ENCODE data around the gene HELZ. TPM values are rescaled to one million over a fixed set of nuclear protein-coding genes. Genes with fewer than 3 reads are reported as not detected.

HELZ gene
- total RNA-seq, 1 experiment from 2014 or later: 16.3 TPM

DNA sequence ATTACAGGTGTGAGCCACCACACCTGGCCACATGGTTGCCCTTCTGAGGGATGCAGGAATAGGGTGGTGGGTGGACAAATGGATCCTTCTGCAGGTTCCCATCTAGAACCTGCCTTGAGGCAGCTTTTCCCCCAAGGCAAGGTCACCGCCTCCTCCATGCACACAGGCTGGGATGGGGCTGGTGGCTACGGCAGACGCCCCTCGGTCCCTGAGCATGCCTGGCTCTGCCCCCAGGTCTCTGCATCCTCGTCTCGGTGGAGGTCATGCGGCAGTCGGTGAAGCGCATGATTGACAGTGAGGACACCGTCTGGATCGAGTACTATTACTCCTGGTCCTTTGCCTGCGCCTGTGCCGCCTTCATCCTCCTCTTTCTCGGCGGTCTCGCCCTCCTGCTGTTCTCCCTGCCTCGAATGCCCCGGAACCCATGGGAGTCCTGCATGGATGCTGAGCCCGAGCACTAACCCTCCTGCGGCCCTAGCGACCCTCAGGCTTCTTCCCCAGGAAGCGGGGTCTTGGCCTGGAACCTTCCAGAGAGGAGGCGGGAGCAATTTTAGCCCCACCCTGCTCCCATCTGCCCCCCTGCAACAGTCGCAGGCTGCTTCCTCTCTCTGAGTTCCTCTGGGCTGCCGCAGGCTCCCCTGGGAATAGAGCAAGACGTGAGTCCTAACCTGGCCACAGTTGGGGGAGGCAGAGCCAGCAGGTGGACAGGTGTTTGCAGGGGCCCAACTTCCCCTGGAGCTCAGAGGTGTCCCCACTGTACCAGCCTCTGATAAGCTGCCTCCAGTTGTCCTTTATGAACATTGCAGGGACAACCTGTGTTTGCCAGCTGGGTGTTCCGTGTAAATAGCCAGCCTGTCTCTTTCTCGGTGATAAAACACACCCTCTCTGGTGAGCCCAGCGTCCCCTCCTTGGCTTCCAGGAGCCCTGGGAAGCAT, 188.9 kb downstream of the HELZ start:
- DNase-seq (ENCODE audit: extremely low read depth, low read depth): no peak

DNA sequence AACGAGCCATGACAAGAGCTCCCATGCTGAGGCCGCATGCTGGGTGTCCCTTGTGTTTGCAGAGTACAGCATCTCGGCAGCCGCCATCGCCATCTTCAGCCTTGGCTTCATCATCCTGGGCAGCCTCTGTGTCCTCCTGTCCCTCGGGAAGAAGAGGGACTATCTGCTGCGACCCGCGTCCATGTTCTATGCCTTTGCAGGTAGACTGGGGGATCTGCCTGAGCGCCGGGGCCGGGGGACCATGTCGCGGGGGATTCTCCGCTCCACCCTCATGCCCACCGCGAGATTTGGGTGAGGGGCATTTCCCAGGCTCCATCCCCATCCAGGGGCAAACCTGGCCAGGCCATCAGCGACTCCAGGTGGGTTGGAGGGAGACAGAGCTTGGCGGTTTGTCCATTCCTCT, 190.0 kb downstream of the HELZ start:
- no peak for DNase-seq (ENCODE audit: extremely low read depth, low read depth)

GRCh38 chr17:67054608-67055007, 190.4 kb downstream of the HELZ start:
- DNase-seq (ENCODE audit: extremely low read depth, low read depth): no peak

DNA sequence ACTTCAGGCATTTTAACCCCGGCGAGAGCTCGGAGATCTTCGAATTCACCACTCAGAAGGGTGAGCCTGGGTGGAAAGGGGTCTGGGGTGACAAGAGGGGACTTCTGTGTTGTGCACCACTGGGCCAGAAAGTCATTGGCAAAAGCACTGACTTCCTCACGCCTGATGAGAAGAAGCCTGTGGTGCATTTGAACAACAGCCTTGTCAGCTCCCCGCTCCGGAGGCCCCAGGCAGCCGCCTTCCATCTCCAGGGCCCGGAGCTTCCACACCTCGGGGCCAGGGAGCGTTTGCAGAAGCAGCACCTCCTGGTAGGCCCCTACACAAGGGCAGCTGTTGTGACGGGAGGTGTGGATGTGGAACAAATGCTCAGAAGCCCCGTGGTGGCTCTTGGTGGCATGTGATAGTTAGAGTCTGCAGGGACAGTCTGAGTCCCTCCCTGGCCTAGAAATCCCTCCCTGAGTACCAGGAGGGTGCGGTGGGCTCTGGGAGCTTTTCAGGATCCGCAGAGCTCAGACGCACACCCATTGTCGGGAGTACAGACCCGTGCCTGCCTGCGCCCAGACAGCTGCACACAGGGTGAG, 190.9 kb downstream of the HELZ start:
- no peak for DNase-seq (ENCODE audit: extremely low read depth, low read depth)

DNA sequence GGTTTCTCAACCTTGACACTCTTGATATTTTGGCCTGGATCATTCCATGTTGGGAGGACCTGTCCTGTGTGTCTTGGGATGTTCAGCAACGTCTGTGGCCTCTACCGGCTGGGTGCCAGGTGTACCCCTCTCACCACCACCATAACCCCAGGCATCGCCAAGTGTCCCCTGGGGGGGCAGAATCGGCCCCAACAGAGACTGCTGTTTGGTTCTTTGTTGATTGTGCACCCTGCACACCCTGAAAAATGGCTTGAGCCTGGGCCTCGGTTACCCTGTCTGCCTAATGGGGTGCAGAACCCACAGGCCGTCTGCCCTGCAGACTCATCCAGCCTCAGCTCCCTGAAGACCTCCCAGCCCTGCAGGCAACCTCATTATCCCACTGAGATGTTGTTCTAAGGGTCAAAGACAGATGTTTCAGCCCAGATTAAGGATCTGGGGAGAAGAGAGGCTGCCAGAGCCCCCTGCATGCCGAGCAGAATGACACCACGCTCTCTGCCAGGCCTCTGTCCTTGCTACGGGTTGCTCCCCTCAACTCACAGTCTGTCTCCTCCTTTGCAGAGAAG, 191.5 kb downstream of the HELZ start:
- DNase-seq (ENCODE audit: extremely low read depth, low read depth): no peak

DNA sequence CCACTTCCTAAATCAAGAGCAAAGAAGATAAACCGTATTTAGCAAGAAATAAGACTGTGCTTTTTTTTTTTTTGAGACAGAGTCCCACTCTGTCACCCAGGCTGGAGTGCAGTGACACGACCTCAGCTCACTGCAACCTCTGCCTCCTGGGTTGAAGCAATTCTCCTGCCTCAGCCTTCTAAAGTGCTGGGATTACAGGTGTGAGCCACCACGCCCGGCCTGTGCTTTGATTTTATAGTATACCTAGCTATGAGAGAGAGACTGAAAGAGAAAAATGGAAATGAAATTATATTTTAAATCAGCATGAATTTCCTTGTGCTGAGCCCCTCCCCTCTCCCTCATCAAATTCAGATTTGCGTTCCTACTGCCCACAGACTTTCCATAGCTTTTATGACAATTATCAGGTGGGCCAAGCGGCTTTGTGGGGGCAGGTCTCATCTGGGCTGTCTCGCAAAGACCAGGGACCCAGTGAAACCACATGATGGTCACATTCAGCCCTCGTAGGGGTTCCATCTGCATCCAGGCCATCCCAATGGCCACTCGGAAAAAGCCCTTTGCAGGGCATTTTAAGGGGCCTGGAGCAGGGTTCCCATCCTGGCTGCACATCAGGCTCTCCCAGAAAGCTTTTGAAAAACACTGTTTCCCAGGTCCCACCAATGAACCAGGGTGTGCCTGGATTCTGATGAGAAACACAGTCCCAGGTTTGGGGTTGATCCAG, 192.1 kb downstream of the HELZ start:
- DNase-seq (ENCODE audit: extremely low read depth, low read depth): no peak

DNA sequence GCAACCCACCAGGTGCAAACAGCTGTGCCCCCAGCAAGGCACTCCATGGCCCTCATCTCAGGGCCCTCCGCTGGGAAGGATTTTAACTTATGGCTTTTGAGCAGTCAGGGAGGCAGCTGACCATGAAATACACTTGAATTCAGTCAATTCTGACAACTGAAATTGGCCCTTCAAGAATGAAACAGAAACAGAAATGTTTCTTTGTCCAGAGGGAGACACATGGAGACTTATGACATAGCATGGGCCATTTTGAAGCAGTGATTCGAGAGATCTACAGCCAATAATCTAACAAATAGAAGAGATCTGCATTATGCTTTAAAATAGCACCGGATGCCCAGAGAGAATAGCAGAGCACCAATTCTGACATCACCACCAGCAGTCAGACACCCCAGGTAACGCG, 193.2 kb downstream of the HELZ start:
- no peak for DNase-seq (ENCODE audit: extremely low read depth, low read depth)

DNA sequence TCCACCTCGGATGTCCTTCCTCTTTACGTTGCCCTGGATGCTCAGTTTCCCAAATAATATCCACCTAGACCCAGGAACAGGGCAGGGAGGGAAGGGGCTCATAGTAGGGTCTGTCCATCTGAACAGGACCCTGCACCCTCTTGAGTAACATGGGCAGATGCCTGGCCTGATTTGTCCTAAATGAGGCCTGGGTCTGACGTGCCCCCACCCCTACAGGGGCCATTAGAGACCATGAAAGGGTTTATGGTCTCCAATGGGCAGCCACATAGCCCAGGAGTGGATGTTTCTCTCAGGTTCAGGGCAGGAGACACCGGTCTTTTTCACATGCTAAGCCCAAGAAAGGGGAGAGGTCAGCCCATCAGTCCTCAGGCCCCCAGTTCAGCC, 193.8 kb downstream of the HELZ start:
- no peak for DNase-seq (ENCODE audit: extremely low read depth, low read depth)

DNA sequence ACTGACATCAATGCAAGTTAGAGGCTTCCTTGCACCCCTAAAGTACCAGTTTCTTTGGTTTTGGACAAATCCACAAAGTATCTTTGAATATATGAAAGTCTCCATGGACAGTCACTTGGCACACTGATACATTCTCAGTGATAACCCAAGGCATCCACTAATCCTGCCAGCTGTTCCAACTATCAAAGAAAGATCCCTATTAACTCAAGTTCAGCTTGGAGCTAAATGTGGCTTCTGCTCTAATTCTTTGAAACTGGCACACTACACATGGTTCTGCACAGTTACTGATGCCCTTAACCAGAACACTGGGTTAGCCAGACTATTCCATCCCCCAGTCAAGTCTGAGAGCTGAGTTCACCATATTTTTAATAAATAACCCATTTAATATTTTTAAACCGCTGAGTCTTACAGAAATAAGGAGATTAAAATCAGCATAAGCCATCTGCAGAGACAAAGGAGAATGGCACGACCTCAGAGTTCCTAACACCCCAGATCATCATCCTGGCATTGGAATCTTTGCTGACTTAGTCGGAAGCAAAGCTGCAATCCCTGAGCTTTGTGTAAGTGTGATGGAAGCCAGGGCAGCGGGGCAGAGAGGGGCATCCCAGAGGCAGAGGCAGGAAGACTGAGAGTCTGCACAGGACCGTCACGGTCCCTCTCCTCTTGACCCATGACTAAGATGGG, 194.4 kb downstream of the HELZ start:
- no peak for DNase-seq (ENCODE audit: extremely low read depth, low read depth)

GRCh38 chr17:67050066-67050465, 194.9 kb downstream of the HELZ start:
- DNase-seq (ENCODE audit: extremely low read depth, low read depth): no peak

GRCh38 chr17:67049025-67049739, 195.8 kb downstream of the HELZ start:
- no peak for DNase-seq (ENCODE audit: extremely low read depth, low read depth)

DNA sequence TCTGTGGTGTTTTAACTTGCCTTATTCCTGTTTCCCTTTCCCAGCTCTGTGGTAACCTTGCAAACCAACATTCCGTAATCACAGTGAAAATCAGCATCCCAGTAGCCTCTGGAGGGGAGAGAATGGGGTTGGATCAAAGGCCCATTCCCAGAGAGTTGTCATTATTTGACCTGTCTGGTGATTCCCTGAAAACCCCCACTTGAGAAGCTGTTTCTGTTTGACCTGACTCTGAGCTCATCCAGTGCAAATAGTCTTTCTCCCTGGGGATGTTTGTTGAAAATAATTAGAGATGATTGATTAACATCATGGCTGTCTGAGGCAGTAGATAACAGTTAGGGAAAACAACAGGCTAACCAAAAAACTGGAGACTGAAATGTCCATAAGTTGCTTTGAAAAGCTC, 197.6 kb downstream of the HELZ start:
- DNase-seq (ENCODE audit: extremely low read depth, low read depth): no peak

GRCh38 chr17:67046398-67046797, 198.6 kb downstream of the HELZ start:
- no peak for DNase-seq (ENCODE audit: extremely low read depth, low read depth)

DNA sequence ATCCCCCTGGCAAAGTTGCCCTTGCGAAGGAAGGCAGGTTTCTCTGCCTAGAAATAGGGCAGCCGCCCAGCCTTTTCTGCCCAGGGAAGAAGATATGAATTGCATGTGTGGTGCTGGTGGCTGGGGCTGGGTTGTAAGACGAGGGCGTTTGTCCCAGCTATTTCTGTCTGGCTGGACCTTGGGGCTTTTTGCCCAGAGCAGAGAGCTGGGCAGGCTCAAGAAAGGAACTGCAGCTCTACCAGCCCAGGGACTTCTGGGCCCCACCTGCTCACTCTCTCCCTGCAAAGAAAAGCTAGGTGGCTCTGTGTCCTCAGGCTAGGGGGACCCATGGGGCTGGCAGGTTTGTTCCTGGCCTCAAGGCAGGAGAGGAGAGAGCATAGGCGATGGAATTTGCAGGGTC, 200.1 kb downstream of the HELZ start:
- no peak for DNase-seq (ENCODE audit: extremely low read depth, low read depth)

GRCh38 chr17:67044016-67044772, 200.8 kb downstream of the HELZ start, which contains the start of gene CACNG1:
Gene CACNG1, plus strand, starts transcription at chr17:67044554. Its CDS starts 107 bp downstream, at chr17:67044661.
- DNase-seq (ENCODE audit: extremely low read depth, low read depth): no peak

- DNase-seq (ENCODE audit: extremely low read depth, low read depth): no peak
These were observed 201.7 kb downstream of the HELZ start for GRCh38 chr17:67043283-67043682.

- no peak for DNase-seq (ENCODE audit: extremely low read depth, low read depth)
These were observed 202.8 kb downstream of the HELZ start for GRCh38 chr17:67041941-67042899.

DNA sequence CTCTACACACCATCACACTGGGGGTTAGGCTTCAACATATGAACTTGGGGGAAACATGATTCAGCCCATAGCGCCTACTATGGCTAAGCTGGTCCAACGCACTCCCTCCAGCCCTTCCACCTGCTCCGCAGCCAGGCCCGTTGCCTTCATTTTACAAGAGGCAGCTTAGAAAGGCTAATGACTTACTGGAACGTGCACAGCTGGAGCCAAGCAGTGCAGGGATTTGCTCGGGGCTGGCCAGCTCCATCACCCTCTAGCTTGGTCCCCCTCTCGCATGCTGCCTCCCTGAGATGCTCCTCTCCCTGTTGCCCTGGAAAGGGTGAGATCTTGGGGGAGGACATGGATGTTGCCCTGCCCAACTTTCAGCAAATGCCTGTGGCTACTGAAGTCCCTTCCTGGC, 203.5 kb downstream of the HELZ start:
- no peak for DNase-seq (ENCODE audit: extremely low read depth, low read depth)
